Measurements from ENCODE around the gene ZNF227. TPM values are rescaled to one million over a fixed set of nuclear protein-coding genes. Genes with fewer than 3 reads are reported as not detected.
"Not testable (repeated sequence)": the region's sequence is repeated elsewhere in the genome, so short reads cannot be mapped to it uniquely, and the experiment has no call there.

ZNF227 gene
- total RNA-seq, 2 experiments from 2014 or later: 16.2 to 17.2 TPM

DNA sequence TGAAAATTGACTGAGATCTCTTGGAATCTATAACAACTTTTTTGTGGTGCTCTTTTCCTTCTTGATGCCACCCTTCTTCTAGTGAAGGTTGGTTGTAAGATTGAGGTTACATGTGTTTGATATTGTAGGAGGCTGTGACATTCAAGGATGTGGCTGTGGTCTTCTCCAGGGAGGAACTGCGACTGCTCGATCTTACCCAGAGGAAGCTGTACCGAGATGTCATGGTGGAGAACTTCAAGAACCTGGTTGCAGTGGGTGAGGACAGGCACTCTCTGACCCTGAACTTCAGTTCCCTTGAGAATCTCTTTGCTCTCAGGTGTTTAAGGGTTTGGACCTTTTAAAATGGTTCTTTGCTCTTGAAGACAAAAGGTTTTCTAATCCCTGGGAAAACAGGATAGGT is 16.0 kb downstream of the ZNF227 start:
- H3K27ac ChIP-seq (ENCODE audit: low read depth in 1 of 2, low read length in 2 of 2): no peak overlapping the region
- DNase-seq (no peak), ATAC-seq (ENCODE audit: poor library complexity) (no peak)
- no peak overlapping the region for H3K27ac Mint-ChIP-seq
- no peaks in the 10 kb centered on the region for H3K27me3 ChIP-seq (ENCODE audit: control insufficient read depth in 1 of 2, insufficient read depth in 2 of 2, low read length in 2 of 2)
- ChIA-PET CTCF (no interaction called here), POLR2A (no interaction called here)
- peaks cover 43 to 53% of the 10 kb centered on the region in 2 experiments for H3K9me3 ChIP-seq (ENCODE audit: control insufficient read depth in 1 of 2, insufficient read depth in 1 of 2, low read length in 2 of 2)
- intact Hi-C loops (cut with DNase I, micrococcal nuclease): no loop called here
- no peak overlapping the region for H3K4me3 Mint-ChIP-seq
- TF ChIP-seq, protein P1, sequence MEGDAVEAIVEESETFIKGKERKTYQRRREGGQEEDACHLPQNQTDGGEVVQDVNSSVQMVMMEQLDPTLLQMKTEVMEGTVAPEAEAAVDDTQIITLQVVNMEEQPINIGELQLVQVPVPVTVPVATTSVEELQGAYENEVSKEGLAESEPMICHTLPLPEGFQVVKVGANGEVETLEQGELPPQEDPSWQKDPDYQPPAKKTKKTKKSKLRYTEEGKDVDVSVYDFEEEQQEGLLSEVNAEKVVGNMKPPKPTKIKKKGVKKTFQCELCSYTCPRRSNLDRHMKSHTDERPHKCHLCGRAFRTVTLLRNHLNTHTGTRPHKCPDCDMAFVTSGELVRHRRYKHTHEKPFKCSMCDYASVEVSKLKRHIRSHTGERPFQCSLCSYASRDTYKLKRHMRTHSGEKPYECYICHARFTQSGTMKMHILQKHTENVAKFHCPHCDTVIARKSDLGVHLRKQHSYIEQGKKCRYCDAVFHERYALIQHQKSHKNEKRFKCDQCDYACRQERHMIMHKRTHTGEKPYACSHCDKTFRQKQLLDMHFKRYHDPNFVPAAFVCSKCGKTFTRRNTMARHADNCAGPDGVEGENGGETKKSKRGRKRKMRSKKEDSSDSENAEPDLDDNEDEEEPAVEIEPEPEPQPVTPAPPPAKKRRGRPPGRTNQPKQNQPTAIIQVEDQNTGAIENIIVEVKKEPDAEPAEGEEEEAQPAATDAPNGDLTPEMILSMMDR (IDR thresholded peaks at IDR 0.05): no peak
- H3K9me3 Mint-ChIP-seq: peaks cover 11% of the 10 kb centered on the region
- peaks cover 62% of the 10 kb centered on the region for H3K36me3 ChIP-seq (ENCODE audit: insufficient read depth, low read length)
- H3K36me3 Mint-ChIP-seq (ENCODE audit: low read depth): peaks cover 97% of the 10 kb centered on the region
- H3K4me3 ChIP-seq (ENCODE audit: low read length): no peak overlapping the region
- H3K4me1 ChIP-seq (ENCODE audit: insufficient read depth, low read length): no peaks in the 10 kb centered on the region
- H3K4me1 Mint-ChIP-seq (ENCODE audit: low read depth): no peaks in the 10 kb centered on the region
- no peaks in the 10 kb centered on the region for H3K27me3 Mint-ChIP-seq

DNA sequence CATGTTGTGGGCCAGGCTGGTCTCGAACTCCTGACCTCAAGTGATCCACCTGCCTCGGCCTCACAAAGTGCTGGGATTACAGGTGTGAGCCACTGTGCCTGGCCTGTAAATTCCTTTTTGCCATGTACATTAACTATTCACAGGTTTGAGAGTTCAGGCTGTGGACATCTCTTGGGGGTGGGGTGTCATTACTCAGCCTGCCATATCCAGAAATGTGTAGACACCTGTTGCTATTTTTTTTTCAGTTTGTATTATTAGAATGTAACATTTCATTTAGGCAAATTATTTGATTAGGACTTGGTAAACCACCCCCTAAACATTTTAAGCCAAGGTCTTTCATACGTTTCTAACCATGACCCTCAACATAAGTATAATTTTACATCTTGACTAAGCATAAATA is 20.5 kb downstream of the ZNF227 start:
- no peaks in the 10 kb centered on the region for H3K27me3 ChIP-seq (ENCODE audit: control insufficient read depth in 1 of 2, insufficient read depth in 2 of 2, low read length in 2 of 2)
- H3K27ac ChIP-seq (ENCODE audit: low read depth in 1 of 2, low read length in 2 of 2): no peak overlapping the region
- CTCF ChIA-PET: no interaction called here
- H3K4me3 Mint-ChIP-seq: no peak overlapping the region
- peaks cover 82% of the 10 kb centered on the region for H3K36me3 ChIP-seq (ENCODE audit: insufficient read depth, low read length)
- no peaks in the 10 kb centered on the region for H3K4me1 Mint-ChIP-seq (ENCODE audit: low read depth)
- H3K4me1 ChIP-seq (ENCODE audit: insufficient read depth, low read length): no peaks in the 10 kb centered on the region
- TF ChIP-seq, protein P1 (IDR thresholded peaks at IDR 0.05): no peak
- POLR2A ChIA-PET: no interaction called here
- no peak overlapping the region for H3K27ac Mint-ChIP-seq
- ATAC-seq (ENCODE audit: poor library complexity) (no peak), DNase-seq (no peak)
- H3K4me3 ChIP-seq (ENCODE audit: low read length): no peak overlapping the region
- H3K9me3 Mint-ChIP-seq: peaks cover 37% of the 10 kb centered on the region
- intact Hi-C loops (cut with DNase I, micrococcal nuclease): no loop called here
- peaks cover 42 to 92% of the 10 kb centered on the region in 2 experiments for H3K9me3 ChIP-seq (ENCODE audit: control insufficient read depth in 1 of 2, insufficient read depth in 1 of 2, low read length in 2 of 2)
- H3K36me3 Mint-ChIP-seq (ENCODE audit: low read depth): peaks cover 100% of the 10 kb centered on the region
- no peaks in the 10 kb centered on the region for H3K27me3 Mint-ChIP-seq

DNA sequence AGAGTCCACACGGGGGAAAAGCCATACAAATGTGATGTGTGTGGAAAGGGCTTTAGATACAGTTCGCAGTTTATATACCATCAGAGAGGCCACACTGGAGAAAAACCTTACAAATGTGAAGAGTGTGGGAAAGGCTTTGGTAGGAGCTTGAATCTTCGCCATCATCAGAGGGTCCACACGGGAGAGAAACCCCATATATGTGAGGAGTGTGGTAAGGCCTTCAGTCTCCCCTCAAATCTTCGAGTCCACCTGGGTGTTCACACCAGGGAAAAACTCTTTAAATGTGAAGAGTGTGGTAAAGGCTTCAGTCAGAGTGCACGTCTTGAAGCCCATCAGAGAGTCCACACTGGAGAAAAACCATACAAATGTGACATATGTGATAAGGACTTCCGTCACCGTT is 24.1 kb downstream of the ZNF227 start:
- Histone ChIP-seq H3K27ac (ENCODE audit: low read depth in 1 of 2, low read length in 2 of 2) (no peak overlapping the region), H3K4me1 (ENCODE audit: insufficient read depth, low read length) (no peaks in the 10 kb centered on the region), H3K27me3 (ENCODE audit: control insufficient read depth in 1 of 2, insufficient read depth in 2 of 2, low read length in 2 of 2) (no peaks in the 10 kb centered on the region), H3K4me3 (ENCODE audit: low read length) (no peak overlapping the region), H3K36me3 (ENCODE audit: insufficient read depth, low read length) (peaks cover 49% of the 10 kb centered on the region), H3K9me3 (ENCODE audit: control insufficient read depth in 1 of 2, insufficient read depth in 1 of 2, low read length in 2 of 2) (peaks cover 33 to 100% of the 10 kb centered on the region in 2 experiments)
- Mint-ChIP-seq H3K9me3 (peaks cover 27% of the 10 kb centered on the region), H3K27me3 (no peaks in the 10 kb centered on the region), H3K36me3 (ENCODE audit: low read depth) (peaks cover 94% of the 10 kb centered on the region), H3K4me1 (ENCODE audit: low read depth) (no peaks in the 10 kb centered on the region), H3K4me3 (no peak overlapping the region), H3K27ac (no peak overlapping the region)
- ChIA-PET POLR2A (no interaction called here), CTCF (no interaction called here)
- TF ChIP-seq, protein P1 (IDR thresholded peaks at IDR 0.05): no peak
- DNase-seq (no peak), ATAC-seq (ENCODE audit: poor library complexity) (no peak)
- intact Hi-C loops (cut with DNase I, micrococcal nuclease): no loop called here

DNA sequence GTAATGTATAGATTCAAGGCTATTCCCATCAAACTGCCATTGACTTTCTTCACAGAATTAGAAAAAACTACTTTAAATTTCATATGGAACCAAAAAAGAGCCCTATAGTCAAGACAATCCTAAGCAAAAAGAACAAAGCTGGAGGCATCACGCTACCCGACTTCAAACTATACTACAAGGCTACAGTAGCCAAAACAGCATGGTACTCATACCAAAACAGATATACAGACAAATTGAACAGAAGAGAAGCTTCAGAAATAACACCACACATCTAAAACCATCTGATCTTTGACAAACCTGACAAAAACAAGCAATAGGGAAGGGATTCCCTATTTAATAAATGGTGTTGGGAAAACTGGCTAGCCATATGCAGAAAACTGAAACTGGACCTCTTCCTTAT is 40.0 kb downstream of the ZNF227 start:
- DNase-seq; H3K27me3 ChIP-seq (ENCODE audit: control insufficient read depth in 1 of 2, insufficient read depth in 2 of 2, low read length in 2 of 2); ATAC-seq (ENCODE audit: poor library complexity); POLR2A ChIA-PET; H3K4me3 ChIP-seq (ENCODE audit: low read length); H3K27ac Mint-ChIP-seq; H3K36me3 ChIP-seq (ENCODE audit: insufficient read depth, low read length); H3K4me1 Mint-ChIP-seq (ENCODE audit: low read depth); intact Hi-C loops (cut with DNase I, micrococcal nuclease); H3K27me3 Mint-ChIP-seq; H3K4me1 ChIP-seq (ENCODE audit: insufficient read depth, low read length); H3K27ac ChIP-seq (ENCODE audit: low read depth in 1 of 2, low read length in 2 of 2); H3K4me3 Mint-ChIP-seq; CTCF ChIA-PET: not testable (repeated sequence)
- peaks cover 30% of the 10 kb centered on the region for H3K9me3 Mint-ChIP-seq
- H3K9me3 ChIP-seq (ENCODE audit: control insufficient read depth in 1 of 2, insufficient read depth in 1 of 2, low read length in 2 of 2): peaks cover 17 to 92% of the 10 kb centered on the region in 2 experiments
- peaks cover 94% of the 10 kb centered on the region for H3K36me3 Mint-ChIP-seq (ENCODE audit: low read depth)

DNA sequence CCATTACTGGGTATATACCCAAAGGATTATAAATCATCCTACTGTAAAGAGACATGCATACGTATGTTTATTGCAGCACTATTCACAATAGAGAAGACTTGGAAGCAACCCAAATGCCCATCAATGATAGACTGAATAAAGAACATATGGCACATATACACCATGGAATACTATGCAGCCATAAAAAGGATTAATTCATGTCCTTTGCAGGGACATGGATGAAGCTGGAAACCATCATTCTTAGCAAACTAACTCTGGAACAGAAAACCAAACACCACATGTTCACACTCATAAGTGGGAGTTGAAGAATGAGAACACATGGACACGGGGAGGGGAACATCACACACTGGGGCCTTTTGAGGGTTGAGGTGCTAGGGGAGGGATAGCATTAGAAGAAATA is 41.1 kb downstream of the ZNF227 start:
- H3K27ac Mint-ChIP-seq; H3K27ac ChIP-seq (ENCODE audit: low read depth in 1 of 2, low read length in 2 of 2); H3K36me3 ChIP-seq (ENCODE audit: insufficient read depth, low read length); ATAC-seq (ENCODE audit: poor library complexity); H3K4me1 ChIP-seq (ENCODE audit: insufficient read depth, low read length); H3K4me1 Mint-ChIP-seq (ENCODE audit: low read depth); H3K4me3 Mint-ChIP-seq; CTCF ChIA-PET; intact Hi-C loops (cut with DNase I, micrococcal nuclease); H3K4me3 ChIP-seq (ENCODE audit: low read length); POLR2A ChIA-PET; DNase-seq; H3K27me3 ChIP-seq (ENCODE audit: control insufficient read depth in 1 of 2, insufficient read depth in 2 of 2, low read length in 2 of 2); H3K27me3 Mint-ChIP-seq: not testable (repeated sequence)
- H3K9me3 ChIP-seq (ENCODE audit: control insufficient read depth in 1 of 2, insufficient read depth in 1 of 2, low read length in 2 of 2): peaks cover 15 to 93% of the 10 kb centered on the region in 2 experiments
- Mint-ChIP-seq H3K36me3 (ENCODE audit: low read depth) (peaks cover 95% of the 10 kb centered on the region), H3K9me3 (peaks cover 37% of the 10 kb centered on the region)
